Stimulated activated CD8-positive, alpha-beta memory T cell treated with anti-CD3 and anti-CD28 coated beads, Interleukin-4, amount 100 ng/mL, for 48 hours (primary cell): ENCODE results near the gene RAP2A.

Source experiments
- DNase-seq: peaks from one replicate; pipeline ENCODE4 v3.0.0-alpha.2; 2020

Gene RAP2A

GRCh38 chr13:97423300-97424045 is 10.5 kb upstream of the RAP2A start:
- no peak for DNase-seq

GRCh38 chr13:97425590-97425989 is 8.4 kb upstream of the RAP2A start:
- DNase-seq = no peak

GRCh38 chr13:97426695-97427094 is 7.3 kb upstream of the RAP2A start:
- DNase-seq = no peak

GRCh38 chr13:97429681-97430081 is 4.3 kb upstream of the RAP2A start:
- no peak for DNase-seq

- DNase-seq = no peak
Observed at GRCh38 chr13:97430296-97430695, 3.7 kb upstream of the RAP2A start.

- DNase-seq = no peak
Observed at GRCh38 chr13:97431171-97431764, 2.7 kb upstream of the RAP2A start.

GRCh38 chr13:97432232-97432916 is 1.6 kb upstream of the RAP2A start:
- DNase-seq = no peak

GRCh38 chr13:97432917-97433726 is 847 bp upstream of the RAP2A start:
- peak; percentile 99 for DNase-seq

- peak; percentile 56 for DNase-seq
Observed at GRCh38 chr13:97434397-97435201, 630 bp downstream of the RAP2A start.

GRCh38 chr13:97435323-97435722 is 1.4 kb downstream of the RAP2A start:
- no peak for DNase-seq

GRCh38 chr13:97435794-97436193 is 1.8 kb downstream of the RAP2A start:
- DNase-seq = no peak

GRCh38 chr13:97436845-97437244 is 2.9 kb downstream of the RAP2A start:
- DNase-seq = no peak

GRCh38 chr13:97437729-97438128 is 3.8 kb downstream of the RAP2A start:
- no peak for DNase-seq

- no peak for DNase-seq
Observed at GRCh38 chr13:97438856-97439595, 5.1 kb downstream of the RAP2A start.

GRCh38 chr13:97440598-97441170 is 6.7 kb downstream of the RAP2A start:
- DNase-seq = no peak

- DNase-seq = no peak
Observed at GRCh38 chr13:97441368-97441767, 7.4 kb downstream of the RAP2A start.

- DNase-seq = no peak
Observed at GRCh38 chr13:97445522-97446187, 11.7 kb downstream of the RAP2A start.

- no peak for DNase-seq
Observed at GRCh38 chr13:97446448-97446847, 12.5 kb downstream of the RAP2A start.

- DNase-seq = no peak
Observed at GRCh38 chr13:97448503-97449251, 14.7 kb downstream of the RAP2A start.

- DNase-seq = no peak
Observed at GRCh38 chr13:97454699-97455098, 20.7 kb downstream of the RAP2A start.
